ENCODE measurements around the gene TMEM223. TPM values are rescaled to one million over a fixed set of nuclear protein-coding genes. Genes with fewer than 3 reads are reported as not detected.
A peak's percentile ranks its signal among the peaks of the same experiment; 100 is the strongest.

TMEM223 gene
- total RNA-seq, 1 donor from 2014 or later = 92.5 TPM

- DNase-seq (ENCODE audit: low spot score in 2 of 2) = no peak
- no peaks in the 10 kb centered on the region for H3K27me3 ChIP-seq
- peaks cover 7 to 37% of the 10 kb centered on the region in 2 donors for H3K36me3 ChIP-seq
- no peaks in the 10 kb centered on the region for H3K9me3 ChIP-seq
- H3K4me3 ChIP-seq = no peak overlapping the region
- no peak overlapping the region for H3K27ac ChIP-seq
- intact Hi-C loops (cut with DNase I) = no loop called here
- H3K4me1 ChIP-seq = no peaks in the 10 kb centered on the region
- TF ChIP-seq CTCF (IDR thresholded peaks at IDR 0.05) = no peak
Measured at GRCh38 chr11:62811659-62812058, 19.9 kb upstream of the TMEM223 start.

- no peak for DNase-seq (ENCODE audit: low spot score in 2 of 2)
- Histone ChIP-seq H3K4me1 (peaks cover 0 to 2% of the 10 kb centered on the region in 2 donors), H3K9me3 (no peaks in the 10 kb centered on the region), H3K27me3 (no peaks in the 10 kb centered on the region), H3K36me3 (peaks cover 7 to 28% of the 10 kb centered on the region in 2 donors), H3K27ac (no peak overlapping the region), H3K4me3 (no peak overlapping the region)
- no peak for TF ChIP-seq CTCF (IDR thresholded peaks at IDR 0.05)
- intact Hi-C loops (cut with DNase I) = no loop called here
Measured at GRCh38 chr11:62810748-62811147, 18.9 kb upstream of the TMEM223 start.

- TF ChIP-seq CTCF (IDR thresholded peaks at IDR 0.05) = no peak
- intact Hi-C loops (cut with DNase I) = no loop called here
- peaks cover 4 to 14% of the 10 kb centered on the region in 2 donors for H3K4me1 ChIP-seq
- no peak overlapping the region for H3K4me3 ChIP-seq
- no peaks in the 10 kb centered on the region for H3K27me3 ChIP-seq
- peak; percentile 53 to 73 for DNase-seq (ENCODE audit: low spot score in 2 of 2)
- H3K36me3 ChIP-seq = peaks cover 17 to 20% of the 10 kb centered on the region in 2 donors
- no peaks in the 10 kb centered on the region for H3K9me3 ChIP-seq
- peak overlapping the region; percentile 78 to 97 for H3K27ac ChIP-seq
Measured at GRCh38 chr11:62806611-62807121, 14.9 kb upstream of the TMEM223 start.

GRCh38 chr11:62805961-62806441, 14.2 kb upstream of the TMEM223 start:
- Histone ChIP-seq H3K27me3 (no peaks in the 10 kb centered on the region), H3K27ac (peak overlapping the region; percentile 78 to 97), H3K4me1 (peaks cover 4 to 14% of the 10 kb centered on the region in 2 donors), H3K36me3 (peaks cover 23 to 26% of the 10 kb centered on the region in 2 donors), H3K9me3 (no peaks in the 10 kb centered on the region), H3K4me3 (peak overlapping the region; percentile 93 to 94)
- intact Hi-C loops (cut with DNase I) = loop anchor here (1.0 kb wide), 3 partner anchors 19 to 75 kb away; partner anchors contain the start of genes STX5, TEX54 and TMEM179B
- TF ChIP-seq CTCF (IDR thresholded peaks at IDR 0.05) = no peak
- no peak for DNase-seq (ENCODE audit: low spot score in 2 of 2)

- Histone ChIP-seq H3K9me3 (no peaks in the 10 kb centered on the region), H3K27me3 (no peaks in the 10 kb centered on the region), H3K4me3 (peak within 1 kb of the TSS; percentile 93 to 94), H3K27ac (peak within 1 kb of the TSS; percentile 78 to 97), H3K4me1 (peaks cover 4 to 14% of the 10 kb centered on the region in 2 donors), H3K36me3 (peaks cover 30 to 33% of the 10 kb centered on the region in 2 donors)
- peak; percentile 71 to 96 for DNase-seq (ENCODE audit: low spot score in 2 of 2)
- intact Hi-C loops (cut with DNase I) = loop anchor here (1.0 kb wide), 3 partner anchors 18 to 76 kb away; partner anchors contain the start of genes STX5, TEX54 and TMEM179B
- peak in 1 of 3 experiments; percentile 37 for TF ChIP-seq CTCF (IDR thresholded peaks at IDR 0.05)
Measured at GRCh38 chr11:62805076-62805892, 13.5 kb upstream of the TMEM223 start, which contains the start of gene NXF1. Gene NXF1, minus strand, starts transcription at chr11:62805440. Its CDS starts 84 bp downstream, at chr11:62805356.

All from ascending aorta (tissue), 2 donors.